K562 (cell line): Measurements from ENCODE around the gene GNG7. TPM values are rescaled to one million over a fixed set of nuclear protein-coding genes. Genes with fewer than 3 reads are reported as not detected.

ENCODE experiments used
- BHLHE40 ChIP-seq: IDR thresholded peaks from 2 replicates; pipeline ENCODE4 v1.6.1; 2011; ENCODE audit warnings: low read length, improper control_type of control experiment
- BMI1 ChIP-seq: fragments of 150-350 bp; IDR thresholded peaks from 2 replicates; pipeline ENCODE4 v1.6.1; 2014; ENCODE audit warnings: low read length
- BRD9 ChIP-seq: fragments of 450-650 bp; IDR thresholded peaks from 2 replicates; pipeline ENCODE4 v1.6.1; 2018; ENCODE audit warnings: low read depth; ENCODE audit not compliant: partially characterized antibody
- CEBPG ChIP-seq, 3 experiments: fragments of 200-800 bp in 1 of 3; sonication (Bioruptor generic) in 1 of 3; sonication (generic) in 1 of 3; formaldehyde crosslinking in 1 of 3; IDR thresholded peaks in 2 of 3; conservative IDR thresholded peaks in 1 of 3; 2 replicates each; pipeline versions ENCODE4 v1.6.1 to v1.8.0; 2016 to 2022; ENCODE audit warnings: missing compliant biosample characterization in 2 of 3, missing genetic modification characterization in 2 of 3, mild to moderate bottlenecking in 1 of 3, missing genetic modification reagents in 1 of 3
- EZH2 ChIP-seq: IDR thresholded peaks from 2 replicates; pipeline ENCODE4 v1.6.1; 2012; ENCODE audit warnings: low read depth, mild to moderate bottlenecking, inconsistent platforms, low read length, borderline replicate concordance
- MTA3 ChIP-seq: fragments of 450-650 bp; formaldehyde crosslinking; IDR thresholded peaks from 2 replicates; pipeline ENCODE4 v1.6.1; 2017; ENCODE audit warnings: mild to moderate bottlenecking, borderline replicate concordance
- RBM39 ChIP-seq: fragments of 200-400 bp; formaldehyde crosslinking; optimal IDR thresholded peaks from 2 replicates; pipeline ENCODE3; 2018; ENCODE audit warnings: low read depth, low read length
- SAFB2 ChIP-seq: fragments of 200-400 bp; formaldehyde crosslinking; IDR thresholded peaks from 2 replicates; pipeline ENCODE4 v1.6.1; 2018; ENCODE audit warnings: borderline replicate concordance, low read length, low read depth, moderate library complexity; ENCODE audit not compliant: severe bottlenecking
- SMARCA4 ChIP-seq: fragments of 450-650 bp; IDR thresholded peaks from 2 replicates; pipeline ENCODE4 v1.6.1; 2016
- SMARCA5 ChIP-seq: fragments of 450-650 bp; IDR thresholded peaks from 2 replicates; pipeline ENCODE4 v1.6.1; 2016
- SNAPC5 ChIP-seq: fragments of 250-450 bp; sonication (Bioruptor Pico); IDR thresholded peaks from 2 replicates; pipeline ENCODE4 v1.8.0; 2021; ENCODE audit warnings: moderate library complexity, mild to moderate bottlenecking, inconsistent platforms
- SRSF3 ChIP-seq: fragments of 200-400 bp; formaldehyde crosslinking; IDR thresholded peaks from 2 replicates; pipeline ENCODE4 v1.6.1; 2016; ENCODE audit warnings: mild to moderate bottlenecking, low read length, moderate library complexity; ENCODE audit not compliant: insufficient read depth
- TEAD4 ChIP-seq, 2 experiments: sonication (generic) in 1 of 2; formaldehyde crosslinking in 1 of 2; IDR thresholded peaks; 2 replicates each; pipeline versions ENCODE4 v1.6.1 to v1.8.0; 2012 to 2022; ENCODE audit warnings: borderline replicate concordance in 1 of 2, inconsistent platforms in 1 of 2, low read length in 1 of 2, mild to moderate bottlenecking in 1 of 2, missing genetic modification reagents in 1 of 2
- ZNF316 ChIP-seq: fragments of 450-650 bp; IDR thresholded peaks from 2 replicates; pipeline ENCODE4 v1.6.1; 2016
- ZNF431 ChIP-seq: sonication (generic); formaldehyde crosslinking; IDR thresholded peaks from 2 replicates; pipeline ENCODE4 v1.8.0; 2022; ENCODE audit warnings: mild to moderate bottlenecking, missing genetic modification reagents
- ZNF445 ChIP-seq: fragments of 250-450 bp; sonication (Bioruptor Pico); IDR thresholded peaks from 2 replicates; pipeline ENCODE4 v1.4.0; 2020; ENCODE audit warnings: low read depth, mild to moderate bottlenecking, moderate library complexity
- ZSCAN29 ChIP-seq: fragments of 450-650 bp; IDR thresholded peaks from 2 replicates; pipeline ENCODE4 v1.6.1; 2017
- polyA plus RNA-seq, 8 experiments: library from polyadenylated mRNA; depleted of rRNA in 4 of 8; stranded (reverse) in 5 of 8; unstranded in 3 of 8; fragments of >200 nt; fragmentation: Nextera tagmentation in 2 of 8; fragmentation: Illumina TruSeq in 1 of 8; extraction: Ambion mirVana in 2 of 8; extraction: Trizol in 1 of 8; gene quantifications; 2 replicates each; pipeline versions ENCODE4 v1.2.1 to v1.2.3, GENCODE V29; 2011 to 2014; ENCODE audit warnings: inconsistent platforms in 1 of 8, missing spikeins in 1 of 8
- total RNA-seq, 7 experiments: library from RNA; depleted of rRNA in 6 of 7; stranded (reverse); fragments of >200 nt in 6 of 7; fragmentation: Illumina TruSeq in 2 of 7; extraction: Trizol in 2 of 7; gene quantifications; 2 replicates each; pipeline versions ENCODE4 v1.2.1 to v1.2.3, GENCODE V29; 2011 to 2021; ENCODE audit warnings: low replicate concordance in 1 of 7
- TF ChIP-seq, protein P1 (sequence below): fragments of 250-450 bp; sonication (Bioruptor Pico); IDR thresholded peaks from 2 replicates; pipeline ENCODE4 v1.6.1; 2021; ENCODE audit warnings: mild to moderate bottlenecking
- TF ChIP-seq, protein P2 (sequence below): sonication (generic); formaldehyde crosslinking; IDR thresholded peaks from 2 replicates; pipeline ENCODE4 v1.8.0; 2022; ENCODE audit warnings: mild to moderate bottlenecking, missing genetic modification reagents
- TF ChIP-seq, protein P3 (sequence below): sonication (generic); formaldehyde crosslinking; IDR thresholded peaks from 2 replicates; pipeline ENCODE4 v1.8.0; 2022; ENCODE audit warnings: missing genetic modification reagents, mild to moderate bottlenecking, moderate library complexity, borderline replicate concordance
- TF ChIP-seq, protein P4 (sequence below): fragments of 250-450 bp; sonication (Bioruptor Pico); IDR thresholded peaks from 2 replicates; pipeline ENCODE4 v1.4.0; 2020; ENCODE audit warnings: mild to moderate bottlenecking, moderate library complexity

Gene GNG7
- total and polyA plus RNA-seq, 9 of the 15 experiments (the other 6 are each of a cell fraction or from before 2014, with no cell fraction given), result 0.01 to 0.20 (median 0.06) TPM; not detected in 1

DNA sequence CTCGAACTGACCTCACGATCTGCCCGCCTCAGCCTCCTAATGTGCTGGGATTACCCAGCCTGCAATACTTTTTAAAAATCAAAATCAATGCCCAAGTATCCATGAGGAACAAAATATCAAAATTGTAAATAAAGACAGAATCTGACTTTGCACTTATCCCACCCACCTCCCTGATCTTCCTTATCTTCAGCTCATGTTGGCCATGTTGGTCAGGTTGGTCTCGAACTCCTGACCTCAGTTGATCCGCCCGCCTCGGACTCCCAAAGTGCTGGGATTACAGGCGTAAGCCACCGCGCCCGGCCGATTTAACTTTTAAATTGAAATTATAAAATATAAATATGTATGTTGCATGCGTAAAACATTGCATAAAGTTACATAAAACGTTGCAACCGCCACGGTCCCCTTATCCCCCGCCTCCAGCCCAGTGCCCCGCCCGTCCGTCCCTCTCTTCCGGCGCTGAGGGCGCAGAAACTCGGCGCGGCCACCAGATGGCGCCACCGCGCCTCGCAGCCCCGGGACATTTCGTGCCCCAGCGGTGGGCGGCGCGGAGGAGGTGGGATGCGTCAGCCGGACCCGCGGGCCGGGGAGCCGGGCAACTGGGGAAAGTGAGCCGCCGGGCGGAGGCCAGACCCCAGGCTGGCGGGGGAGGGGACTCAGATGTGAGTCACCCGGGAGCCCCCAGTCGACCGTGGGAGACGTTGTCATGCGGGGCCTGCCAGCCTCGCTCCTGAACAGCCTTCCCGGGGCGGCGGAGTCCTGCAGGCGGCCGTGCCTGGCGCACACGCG, 228.1 kb downstream of the GNG7 start (continued):
- TF ChIP-seq BHLHE40, result peak; percentile 16; the same call in 1 of the 2 replicates
- TF ChIP-seq BRD9, result no peak
- 0 out of 2 replicates have a peak, but pooled peaks have one; percentile 9 for TF ChIP-seq SMARCA4
- peak; percentile 81; the same call in 1 of the 2 replicates for TF ChIP-seq MTA3
- TF ChIP-seq ZNF445, result no peak
- no peak for TF ChIP-seq SNAPC5 (CRISPR knock-in tag)
- no peak for TF ChIP-seq SRSF3
- TF ChIP-seq, protein P1, sequence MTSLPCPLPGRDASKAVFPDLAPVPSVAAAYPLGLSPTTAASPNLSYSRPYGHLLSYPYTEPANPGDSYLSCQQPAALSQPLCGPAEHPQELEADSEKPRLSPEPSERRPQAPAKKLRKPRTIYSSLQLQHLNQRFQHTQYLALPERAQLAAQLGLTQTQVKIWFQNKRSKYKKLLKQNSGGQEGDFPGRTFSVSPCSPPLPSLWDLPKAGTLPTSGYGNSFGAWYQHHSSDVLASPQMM, result no peak
- TF ChIP-seq, protein P2, sequence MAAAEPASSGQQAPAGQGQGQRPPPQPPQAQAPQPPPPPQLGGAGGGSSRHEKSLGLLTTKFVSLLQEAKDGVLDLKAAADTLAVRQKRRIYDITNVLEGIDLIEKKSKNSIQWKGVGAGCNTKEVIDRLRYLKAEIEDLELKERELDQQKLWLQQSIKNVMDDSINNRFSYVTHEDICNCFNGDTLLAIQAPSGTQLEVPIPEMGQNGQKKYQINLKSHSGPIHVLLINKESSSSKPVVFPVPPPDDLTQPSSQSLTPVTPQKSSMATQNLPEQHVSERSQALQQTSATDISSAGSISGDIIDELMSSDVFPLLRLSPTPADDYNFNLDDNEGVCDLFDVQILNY (CRISPR knock-in tag), result no peak
- no peak for TF ChIP-seq ZNF316
- TF ChIP-seq, protein P3, sequence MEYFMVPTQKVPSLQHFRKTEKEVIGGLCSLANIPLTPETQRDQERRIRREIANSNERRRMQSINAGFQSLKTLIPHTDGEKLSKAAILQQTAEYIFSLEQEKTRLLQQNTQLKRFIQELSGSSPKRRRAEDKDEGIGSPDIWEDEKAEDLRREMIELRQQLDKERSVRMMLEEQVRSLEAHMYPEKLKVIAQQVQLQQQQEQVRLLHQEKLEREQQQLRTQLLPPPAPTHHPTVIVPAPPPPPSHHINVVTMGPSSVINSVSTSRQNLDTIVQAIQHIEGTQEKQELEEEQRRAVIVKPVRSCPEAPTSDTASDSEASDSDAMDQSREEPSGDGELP, result peak; percentile 83
- no peak for TF ChIP-seq EZH2
- TF ChIP-seq ZSCAN29, result no peak
- no peak for TF ChIP-seq SAFB2
- TF ChIP-seq TEAD4 (IDR thresholded peaks at IDR 0.05; ENCODE audit: low read length), result no peak
- no peak for TF ChIP-seq TEAD4 (CRISPR knock-in tag; IDR thresholded peaks at IDR 0.05; ENCODE audit: borderline replicate concordance)
- TF ChIP-seq RBM39, result no peak
- peak; percentile 83 for TF ChIP-seq CEBPG (CRISPR knock-in tag; IDR thresholded peaks at IDR 0.05)
- TF ChIP-seq CEBPG (tag; conservative IDR thresholded peaks at IDR 0.05 in 1 of 2, IDR thresholded peaks at IDR 0.05 in 1 of 2), result peak; percentile 72 to 85
- no peak for TF ChIP-seq BMI1
- no peak; the same call in 1 of the 2 replicates for TF ChIP-seq SMARCA5
- TF ChIP-seq, protein P4, sequence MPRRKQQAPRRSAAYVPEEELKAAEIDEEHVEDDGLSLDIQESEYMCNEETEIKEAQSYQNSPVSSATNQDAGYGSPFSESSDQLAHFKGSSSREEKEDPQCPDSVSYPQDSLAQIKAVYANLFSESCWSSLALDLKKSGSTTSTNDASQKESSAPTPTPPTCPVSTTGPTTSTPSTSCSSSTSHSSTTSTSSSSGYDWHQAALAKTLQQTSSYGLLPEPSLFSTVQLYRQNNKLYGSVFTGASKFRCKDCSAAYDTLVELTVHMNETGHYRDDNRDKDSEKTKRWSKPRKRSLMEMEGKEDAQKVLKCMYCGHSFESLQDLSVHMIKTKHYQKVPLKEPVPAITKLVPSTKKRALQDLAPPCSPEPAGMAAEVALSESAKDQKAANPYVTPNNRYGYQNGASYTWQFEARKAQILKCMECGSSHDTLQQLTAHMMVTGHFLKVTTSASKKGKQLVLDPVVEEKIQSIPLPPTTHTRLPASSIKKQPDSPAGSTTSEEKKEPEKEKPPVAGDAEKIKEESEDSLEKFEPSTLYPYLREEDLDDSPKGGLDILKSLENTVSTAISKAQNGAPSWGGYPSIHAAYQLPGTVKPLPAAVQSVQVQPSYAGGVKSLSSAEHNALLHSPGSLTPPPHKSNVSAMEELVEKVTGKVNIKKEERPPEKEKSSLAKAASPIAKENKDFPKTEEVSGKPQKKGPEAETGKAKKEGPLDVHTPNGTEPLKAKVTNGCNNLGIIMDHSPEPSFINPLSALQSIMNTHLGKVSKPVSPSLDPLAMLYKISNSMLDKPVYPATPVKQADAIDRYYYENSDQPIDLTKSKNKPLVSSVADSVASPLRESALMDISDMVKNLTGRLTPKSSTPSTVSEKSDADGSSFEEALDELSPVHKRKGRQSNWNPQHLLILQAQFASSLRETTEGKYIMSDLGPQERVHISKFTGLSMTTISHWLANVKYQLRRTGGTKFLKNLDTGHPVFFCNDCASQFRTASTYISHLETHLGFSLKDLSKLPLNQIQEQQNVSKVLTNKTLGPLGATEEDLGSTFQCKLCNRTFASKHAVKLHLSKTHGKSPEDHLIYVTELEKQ (CRISPR knock-in tag), result no peak
- 0 out of 2 replicates have a peak, but pooled peaks have one; percentile 16 for TF ChIP-seq ZNF431 (CRISPR knock-in tag)
